ENCODE measurements around the gene ASPG. TPM values are rescaled to one million over a fixed set of nuclear protein-coding genes. Genes with fewer than 3 reads are reported as not detected.

ASPG gene
- total RNA-seq, 1 donor from 2014 or later = not detected

DNA sequence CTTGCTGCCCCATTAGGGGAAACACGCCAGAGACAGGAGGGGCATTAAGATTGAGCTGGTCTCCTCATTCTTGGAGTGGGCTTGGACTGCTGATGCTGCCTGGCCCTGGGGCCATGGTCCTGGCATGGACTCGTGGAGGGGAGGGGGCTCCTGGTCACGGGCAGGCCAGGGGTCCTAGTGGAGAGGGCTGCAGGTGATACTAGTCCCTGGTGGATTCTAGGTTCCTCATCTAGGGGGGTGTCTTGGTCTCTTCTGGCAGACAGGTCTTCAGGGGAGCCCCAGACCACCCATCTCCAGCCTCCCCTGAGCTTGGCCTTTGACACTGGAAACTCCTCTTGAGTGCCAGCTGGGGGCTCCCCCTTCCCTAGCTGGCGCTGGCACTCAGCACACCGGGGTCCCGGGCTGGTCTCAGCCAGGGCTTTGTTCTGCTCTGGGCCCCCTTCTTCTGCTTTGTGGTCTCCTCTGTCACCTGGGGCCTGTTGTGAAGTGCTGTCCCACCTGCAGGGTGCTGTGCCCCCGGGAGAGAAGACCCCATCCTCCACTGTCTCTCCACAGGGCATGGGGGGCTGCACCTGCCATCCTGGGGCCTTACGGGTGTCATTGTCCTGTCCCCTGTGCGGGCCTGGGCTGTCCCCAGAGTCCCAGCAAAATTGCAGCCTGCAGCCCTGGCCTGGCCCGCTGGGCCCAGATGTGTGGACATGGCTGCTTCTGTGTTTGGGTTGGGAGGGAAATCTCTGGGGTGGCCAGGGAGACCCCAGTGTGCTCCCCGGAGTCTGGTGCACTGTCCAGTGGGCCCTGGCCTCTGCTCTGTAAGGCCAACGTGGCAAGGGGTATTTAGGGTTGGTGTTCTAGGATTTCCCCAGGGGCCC is 55.2 kb downstream of the ASPG start:
- DNase-seq = no peak
- no peaks in the 10 kb centered on the region for H3K9me3 Mint-ChIP-seq
- H3K27me3 Mint-ChIP-seq = peaks cover 17% of the 10 kb centered on the region
- no peak overlapping the region for H3K4me3 Mint-ChIP-seq
- H3K27ac Mint-ChIP-seq = no peak overlapping the region
- peaks cover 4% of the 10 kb centered on the region for H3K4me1 Mint-ChIP-seq
- intact Hi-C loops (cut with micrococcal nuclease) = no loop called here
- H3K36me3 Mint-ChIP-seq (ENCODE audit: low read depth) = no peaks in the 10 kb centered on the region

GRCh38 chr14:104141621-104142091 is 56.2 kb downstream of the ASPG start:
- intact Hi-C loops (cut with micrococcal nuclease) = no loop called here
- Mint-ChIP-seq H3K36me3 (ENCODE audit: low read depth) (no peaks in the 10 kb centered on the region), H3K4me1 (peaks cover 4% of the 10 kb centered on the region), H3K9me3 (no peaks in the 10 kb centered on the region), H3K4me3 (no peak overlapping the region), H3K27ac (no peak overlapping the region), H3K27me3 (peaks cover 15% of the 10 kb centered on the region)
- DNase-seq = no peak

- no peaks in the 10 kb centered on the region for H3K4me1 Mint-ChIP-seq
- H3K27ac Mint-ChIP-seq = no peak overlapping the region
- DNase-seq = no peak
- intact Hi-C loops (cut with micrococcal nuclease) = no loop called here
- H3K4me3 Mint-ChIP-seq = no peak overlapping the region
- H3K36me3 Mint-ChIP-seq (ENCODE audit: low read depth) = no peaks in the 10 kb centered on the region
- no peaks in the 10 kb centered on the region for H3K9me3 Mint-ChIP-seq
- H3K27me3 Mint-ChIP-seq = peaks cover 10% of the 10 kb centered on the region
Measured at GRCh38 chr14:104142136-104142945, 56.8 kb downstream of the ASPG start.

DNA sequence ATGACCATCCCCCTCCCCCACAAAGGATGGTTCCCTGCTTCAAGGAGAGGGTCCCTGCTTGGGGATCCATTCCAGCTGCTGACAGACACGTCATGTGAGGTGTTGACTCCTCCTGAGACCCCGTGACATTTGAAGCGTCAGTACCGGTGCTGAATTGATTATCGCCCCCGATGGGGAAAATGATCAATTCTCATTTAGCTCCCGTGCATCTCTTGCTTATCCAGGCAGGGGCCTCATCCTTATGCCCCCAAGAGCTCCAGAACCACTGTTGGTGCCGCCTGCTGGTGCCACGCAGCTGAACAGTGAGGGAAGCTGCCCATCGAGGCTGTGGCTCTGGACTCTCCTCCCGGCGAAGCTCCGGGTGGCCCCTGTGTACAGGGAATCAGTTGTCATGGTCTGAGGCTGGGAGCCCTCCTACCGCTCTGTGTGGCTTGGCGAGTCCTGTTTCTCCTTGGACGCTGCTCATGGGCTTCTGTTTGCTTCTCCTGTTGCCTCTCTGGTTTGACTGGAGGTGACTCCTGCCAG is 57.5 kb downstream of the ASPG start:
- Mint-ChIP-seq H3K36me3 (ENCODE audit: low read depth) (no peaks in the 10 kb centered on the region), H3K4me3 (no peak overlapping the region), H3K27me3 (peaks cover 10% of the 10 kb centered on the region), H3K27ac (no peak overlapping the region), H3K4me1 (no peaks in the 10 kb centered on the region), H3K9me3 (no peaks in the 10 kb centered on the region)
- DNase-seq = no peak
- intact Hi-C loops (cut with micrococcal nuclease) = no loop called here

DNA sequence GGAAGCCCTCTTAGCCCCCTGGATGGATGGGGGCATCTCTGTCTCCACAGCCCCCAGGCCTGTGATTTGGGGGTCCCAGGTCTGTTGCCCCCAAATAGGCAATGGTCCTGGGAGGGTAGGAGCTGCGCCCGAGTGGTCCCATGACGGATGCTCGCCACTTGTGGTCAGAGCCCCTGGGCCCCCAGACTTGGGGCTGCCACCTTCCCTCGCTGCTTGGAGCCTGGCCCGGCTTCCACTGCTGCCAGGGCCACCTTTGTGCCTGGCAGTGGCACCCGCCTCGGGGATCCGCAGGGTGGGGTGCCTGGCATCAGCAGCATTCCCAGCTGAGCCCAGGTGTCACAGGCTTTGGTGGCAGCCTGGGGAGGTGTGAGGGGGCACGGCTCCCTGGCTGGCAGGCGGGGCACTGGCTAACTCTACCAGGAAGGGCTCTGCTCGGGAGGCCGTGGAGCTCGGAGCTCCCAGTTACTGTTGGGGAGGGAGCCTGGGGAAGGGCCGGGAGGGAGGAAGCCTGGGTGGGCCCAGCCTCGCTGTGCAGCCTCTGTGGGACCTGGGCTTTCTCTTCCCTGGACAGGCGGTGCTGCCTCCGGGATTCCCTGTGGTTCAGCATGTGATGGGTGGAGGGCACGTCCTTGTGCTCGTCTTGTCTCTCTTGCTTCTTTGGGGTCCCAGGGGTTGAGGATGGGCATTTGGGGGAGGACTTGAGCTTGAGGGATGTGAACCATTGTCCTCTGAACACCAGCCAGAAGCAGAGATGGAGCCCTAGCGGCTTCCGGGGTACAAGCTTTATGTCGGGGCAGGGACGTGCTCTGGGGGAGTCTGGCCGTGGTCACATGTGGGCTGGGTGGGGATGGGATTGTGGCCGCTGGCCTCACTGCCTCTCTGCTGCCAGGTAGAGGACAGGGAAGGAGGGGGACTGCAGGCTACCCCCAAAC is 58.3 kb downstream of the ASPG start:
- Mint-ChIP-seq H3K27me3 (peaks cover 10% of the 10 kb centered on the region), H3K9me3 (no peaks in the 10 kb centered on the region), H3K4me3 (no peak overlapping the region), H3K4me1 (no peaks in the 10 kb centered on the region), H3K36me3 (ENCODE audit: low read depth) (no peaks in the 10 kb centered on the region), H3K27ac (no peak overlapping the region)
- no peak for DNase-seq
- intact Hi-C loops (cut with micrococcal nuclease) = no loop called here

- no peak for DNase-seq
- Mint-ChIP-seq H3K27me3 (peaks cover 7% of the 10 kb centered on the region), H3K36me3 (ENCODE audit: low read depth) (no peaks in the 10 kb centered on the region), H3K9me3 (no peaks in the 10 kb centered on the region), H3K4me1 (no peaks in the 10 kb centered on the region), H3K4me3 (no peak overlapping the region), H3K27ac (no peak overlapping the region)
- intact Hi-C loops (cut with micrococcal nuclease) = no loop called here
Measured at GRCh38 chr14:104144453-104144790, 58.9 kb downstream of the ASPG start.

DNA sequence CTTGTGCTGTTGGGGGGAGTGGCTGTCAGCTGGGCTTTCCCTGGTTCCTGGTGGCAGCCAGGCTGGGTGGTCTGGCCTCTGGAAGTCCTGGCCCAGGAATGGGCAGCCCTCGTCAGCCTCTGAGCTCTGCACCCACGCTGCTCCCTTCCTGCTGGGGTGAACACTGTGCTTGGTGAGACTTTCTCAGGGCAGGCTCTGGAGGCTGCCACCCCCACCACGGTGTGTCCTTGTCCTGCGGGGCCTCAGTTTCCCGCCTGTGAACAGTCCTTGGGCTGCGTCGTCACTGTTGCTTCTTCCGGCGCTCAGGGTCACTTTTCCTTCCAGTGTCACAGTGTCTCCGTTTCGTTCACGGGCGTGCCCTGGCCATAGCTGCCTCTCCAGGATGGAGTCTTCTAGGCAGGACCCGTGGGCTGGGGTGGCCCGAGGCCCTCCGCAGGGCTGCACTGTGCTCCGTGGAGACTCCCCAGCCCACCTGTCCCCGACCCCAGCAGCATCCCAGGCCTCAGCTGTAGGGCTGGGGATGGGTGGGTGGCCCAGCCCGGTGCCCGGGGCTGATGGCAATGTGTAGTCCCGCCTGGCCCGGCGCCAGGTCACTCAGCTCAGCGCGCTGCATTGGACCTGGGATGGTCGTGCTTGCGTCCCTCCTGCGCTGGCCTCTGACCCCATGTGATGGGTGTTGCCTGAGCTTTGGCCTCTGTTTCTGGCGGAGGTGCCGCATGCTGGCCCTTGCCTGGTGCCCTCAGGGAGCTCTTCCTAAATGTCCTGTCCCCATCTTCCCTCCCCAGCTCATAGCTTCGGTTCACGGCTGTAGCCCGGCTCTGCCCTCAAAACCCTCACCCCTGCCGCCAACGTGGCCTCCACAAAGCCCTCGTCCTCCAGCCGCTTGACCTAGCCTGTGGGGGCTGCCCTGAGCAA is 59.7 kb downstream of the ASPG start:
- no peak overlapping the region for H3K4me3 Mint-ChIP-seq
- intact Hi-C loops (cut with micrococcal nuclease) = no loop called here
- peaks cover 4% of the 10 kb centered on the region for H3K27me3 Mint-ChIP-seq
- no peak overlapping the region for H3K27ac Mint-ChIP-seq
- no peaks in the 10 kb centered on the region for H3K9me3 Mint-ChIP-seq
- DNase-seq = no peak
- no peaks in the 10 kb centered on the region for H3K4me1 Mint-ChIP-seq
- H3K36me3 Mint-ChIP-seq (ENCODE audit: low read depth) = no peaks in the 10 kb centered on the region

DNA sequence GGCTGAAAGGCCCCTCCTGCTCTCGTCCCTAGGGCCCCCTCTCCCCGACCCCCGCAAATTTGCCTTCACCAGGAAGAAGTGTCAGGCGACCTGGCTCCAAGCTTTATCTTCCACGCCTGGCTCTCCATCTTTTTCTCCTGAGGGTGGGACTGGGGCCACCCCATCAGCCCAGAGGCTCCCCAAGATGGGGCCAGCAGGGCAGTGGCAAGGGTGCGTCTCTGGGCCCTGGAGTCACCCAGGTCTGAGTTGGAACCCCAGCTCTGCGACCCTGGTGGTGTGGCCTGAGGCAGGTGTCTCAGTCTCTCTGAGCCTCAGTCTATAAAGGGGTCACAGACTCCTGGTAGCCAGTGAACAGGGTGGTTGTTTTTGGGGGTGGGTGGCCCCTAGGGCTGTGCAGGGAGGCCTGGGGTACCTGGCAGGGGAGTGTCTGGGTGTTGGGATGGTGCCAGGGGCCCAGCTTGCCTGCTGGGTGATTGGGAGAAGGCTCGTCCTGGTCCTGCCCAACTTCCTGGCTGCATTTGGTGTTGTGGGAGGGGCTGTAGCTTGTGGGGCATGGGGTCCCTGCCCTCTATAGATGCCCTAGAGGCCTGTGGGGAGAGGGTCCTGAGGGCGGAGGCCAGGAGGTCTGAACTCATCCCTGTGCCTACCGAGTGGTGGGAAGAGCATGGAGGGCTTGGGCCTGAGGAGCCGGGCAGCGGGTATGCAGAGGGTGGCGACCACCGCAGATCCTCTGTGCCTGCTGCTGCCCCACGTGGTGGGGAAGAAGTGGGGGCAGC is 60.5 kb downstream of the ASPG start:
- Mint-ChIP-seq H3K36me3 (ENCODE audit: low read depth) (no peaks in the 10 kb centered on the region), H3K27me3 (peaks cover 1% of the 10 kb centered on the region), H3K27ac (no peak overlapping the region), H3K4me3 (no peak overlapping the region), H3K4me1 (no peaks in the 10 kb centered on the region), H3K9me3 (no peaks in the 10 kb centered on the region)
- intact Hi-C loops (cut with micrococcal nuclease) = no loop called here
- no peak for DNase-seq

DNA sequence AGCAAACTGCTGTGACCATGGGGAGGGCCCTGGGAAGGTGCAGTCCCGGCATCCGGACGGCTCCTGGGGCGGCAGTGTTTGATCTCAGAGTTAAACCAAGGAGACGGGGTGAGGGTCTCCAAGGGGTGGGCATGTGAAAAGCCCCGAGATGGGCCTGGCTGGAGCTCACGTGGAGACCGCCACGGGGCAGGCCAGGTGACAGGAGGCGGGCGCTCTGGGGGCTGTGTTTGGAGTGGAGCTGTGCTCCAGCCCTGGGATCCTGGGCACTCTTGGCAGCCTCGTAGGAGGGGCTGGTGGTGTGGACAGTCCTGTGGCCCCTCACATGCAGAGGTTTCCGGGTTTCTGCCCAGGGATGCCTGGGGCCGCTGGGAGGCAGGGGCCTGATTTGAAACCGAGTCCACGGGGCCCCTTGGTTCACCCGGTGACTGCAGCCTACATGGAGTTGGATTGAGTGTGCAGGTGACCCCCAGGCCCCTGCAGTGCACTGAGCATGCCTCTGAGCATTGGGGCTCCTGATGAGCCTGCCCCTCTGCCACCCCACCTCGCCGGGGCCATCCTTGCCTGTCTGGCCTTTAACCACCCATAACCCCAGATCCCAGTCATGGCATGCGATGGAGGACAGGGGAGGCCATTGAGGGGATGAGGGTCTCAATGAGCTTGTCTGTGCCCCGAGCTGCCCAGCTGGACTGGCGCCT is 61.3 kb downstream of the ASPG start:
- Mint-ChIP-seq H3K36me3 (ENCODE audit: low read depth) (no peaks in the 10 kb centered on the region), H3K9me3 (no peaks in the 10 kb centered on the region), H3K27ac (no peak overlapping the region), H3K4me3 (no peak overlapping the region), H3K27me3 (no peaks in the 10 kb centered on the region), H3K4me1 (no peaks in the 10 kb centered on the region)
- intact Hi-C loops (cut with micrococcal nuclease) = no loop called here
- DNase-seq = no peak

- H3K36me3 Mint-ChIP-seq (ENCODE audit: low read depth) = no peaks in the 10 kb centered on the region
- no peak overlapping the region for H3K4me3 Mint-ChIP-seq
- no peaks in the 10 kb centered on the region for H3K4me1 Mint-ChIP-seq
- H3K27ac Mint-ChIP-seq = no peak overlapping the region
- DNase-seq = no peak
- intact Hi-C loops (cut with micrococcal nuclease) = no loop called here
- H3K9me3 Mint-ChIP-seq = no peaks in the 10 kb centered on the region
- H3K27me3 Mint-ChIP-seq = no peaks in the 10 kb centered on the region
Measured at GRCh38 chr14:104147346-104148125, 62.0 kb downstream of the ASPG start.
